ENCODE data around the gene ZBED2. TPM values are rescaled to one million over a fixed set of nuclear protein-coding genes. Genes with fewer than 3 reads are reported as not detected.

ZBED2 gene
- total RNA-seq, 1 experiment from 2014 or later, result 0.07 TPM

DNA sequence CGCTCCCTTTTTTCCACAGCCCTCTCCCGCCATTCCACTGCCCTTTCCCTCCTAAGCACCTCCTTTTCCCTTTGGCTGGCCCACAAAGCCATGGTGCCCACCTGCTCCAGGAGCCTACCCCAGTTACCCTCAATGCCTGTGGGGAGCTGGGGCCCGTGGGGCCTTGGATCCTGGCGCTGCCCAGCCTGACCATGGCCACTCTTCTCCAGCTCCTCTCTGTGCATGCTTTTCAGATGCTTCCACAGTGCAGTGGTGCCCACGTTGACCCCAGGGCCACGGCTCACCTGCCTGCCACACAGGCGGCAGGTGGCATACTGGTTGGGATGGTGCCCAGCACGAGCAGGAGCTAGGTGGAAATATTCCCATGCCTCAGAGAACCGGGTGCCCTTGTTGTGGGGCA lies 1.5 kb downstream of the ZBED2 start:
- no peak overlapping the region for H3K4me3 Mint-ChIP-seq
- H3K27me3 Mint-ChIP-seq (ENCODE audit: low read depth), result peaks cover 3% of the 10 kb centered on the region; the same call in 1 of the 2 replicates
- H3K36me3 Mint-ChIP-seq, result no peaks in the 10 kb centered on the region
- DNase-seq (ENCODE audit: low spot score) (no peak), ATAC-seq (no peak)
- TF ChIP-seq, protein P1, sequence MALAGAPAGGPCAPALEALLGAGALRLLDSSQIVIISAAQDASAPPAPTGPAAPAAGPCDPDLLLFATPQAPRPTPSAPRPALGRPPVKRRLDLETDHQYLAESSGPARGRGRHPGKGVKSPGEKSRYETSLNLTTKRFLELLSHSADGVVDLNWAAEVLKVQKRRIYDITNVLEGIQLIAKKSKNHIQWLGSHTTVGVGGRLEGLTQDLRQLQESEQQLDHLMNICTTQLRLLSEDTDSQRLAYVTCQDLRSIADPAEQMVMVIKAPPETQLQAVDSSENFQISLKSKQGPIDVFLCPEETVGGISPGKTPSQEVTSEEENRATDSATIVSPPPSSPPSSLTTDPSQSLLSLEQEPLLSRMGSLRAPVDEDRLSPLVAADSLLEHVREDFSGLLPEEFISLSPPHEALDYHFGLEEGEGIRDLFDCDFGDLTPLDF (CRISPR knock-in tag; IDR thresholded peaks at IDR 0.05), result no peak
- TF ChIP-seq, protein P2, sequence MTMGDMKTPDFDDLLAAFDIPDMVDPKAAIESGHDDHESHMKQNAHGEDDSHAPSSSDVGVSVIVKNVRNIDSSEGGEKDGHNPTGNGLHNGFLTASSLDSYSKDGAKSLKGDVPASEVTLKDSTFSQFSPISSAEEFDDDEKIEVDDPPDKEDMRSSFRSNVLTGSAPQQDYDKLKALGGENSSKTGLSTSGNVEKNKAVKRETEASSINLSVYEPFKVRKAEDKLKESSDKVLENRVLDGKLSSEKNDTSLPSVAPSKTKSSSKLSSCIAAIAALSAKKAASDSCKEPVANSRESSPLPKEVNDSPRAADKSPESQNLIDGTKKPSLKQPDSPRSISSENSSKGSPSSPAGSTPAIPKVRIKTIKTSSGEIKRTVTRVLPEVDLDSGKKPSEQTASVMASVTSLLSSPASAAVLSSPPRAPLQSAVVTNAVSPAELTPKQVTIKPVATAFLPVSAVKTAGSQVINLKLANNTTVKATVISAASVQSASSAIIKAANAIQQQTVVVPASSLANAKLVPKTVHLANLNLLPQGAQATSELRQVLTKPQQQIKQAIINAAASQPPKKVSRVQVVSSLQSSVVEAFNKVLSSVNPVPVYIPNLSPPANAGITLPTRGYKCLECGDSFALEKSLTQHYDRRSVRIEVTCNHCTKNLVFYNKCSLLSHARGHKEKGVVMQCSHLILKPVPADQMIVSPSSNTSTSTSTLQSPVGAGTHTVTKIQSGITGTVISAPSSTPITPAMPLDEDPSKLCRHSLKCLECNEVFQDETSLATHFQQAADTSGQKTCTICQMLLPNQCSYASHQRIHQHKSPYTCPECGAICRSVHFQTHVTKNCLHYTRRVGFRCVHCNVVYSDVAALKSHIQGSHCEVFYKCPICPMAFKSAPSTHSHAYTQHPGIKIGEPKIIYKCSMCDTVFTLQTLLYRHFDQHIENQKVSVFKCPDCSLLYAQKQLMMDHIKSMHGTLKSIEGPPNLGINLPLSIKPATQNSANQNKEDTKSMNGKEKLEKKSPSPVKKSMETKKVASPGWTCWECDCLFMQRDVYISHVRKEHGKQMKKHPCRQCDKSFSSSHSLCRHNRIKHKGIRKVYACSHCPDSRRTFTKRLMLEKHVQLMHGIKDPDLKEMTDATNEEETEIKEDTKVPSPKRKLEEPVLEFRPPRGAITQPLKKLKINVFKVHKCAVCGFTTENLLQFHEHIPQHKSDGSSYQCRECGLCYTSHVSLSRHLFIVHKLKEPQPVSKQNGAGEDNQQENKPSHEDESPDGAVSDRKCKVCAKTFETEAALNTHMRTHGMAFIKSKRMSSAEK (CRISPR knock-in tag; IDR thresholded peaks at IDR 0.05; ENCODE audit: borderline replicate concordance), result no peak
- TF ChIP-seq FOXK1 (CRISPR knock-in tag; IDR thresholded peaks at IDR 0.05), result no peak
- TF ChIP-seq, protein P3, sequence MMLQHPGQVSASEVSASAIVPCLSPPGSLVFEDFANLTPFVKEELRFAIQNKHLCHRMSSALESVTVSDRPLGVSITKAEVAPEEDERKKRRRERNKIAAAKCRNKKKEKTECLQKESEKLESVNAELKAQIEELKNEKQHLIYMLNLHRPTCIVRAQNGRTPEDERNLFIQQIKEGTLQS (CRISPR knock-in tag; conservative IDR thresholded peaks at IDR 0.05), result no peak
- TF ChIP-seq, protein P4, sequence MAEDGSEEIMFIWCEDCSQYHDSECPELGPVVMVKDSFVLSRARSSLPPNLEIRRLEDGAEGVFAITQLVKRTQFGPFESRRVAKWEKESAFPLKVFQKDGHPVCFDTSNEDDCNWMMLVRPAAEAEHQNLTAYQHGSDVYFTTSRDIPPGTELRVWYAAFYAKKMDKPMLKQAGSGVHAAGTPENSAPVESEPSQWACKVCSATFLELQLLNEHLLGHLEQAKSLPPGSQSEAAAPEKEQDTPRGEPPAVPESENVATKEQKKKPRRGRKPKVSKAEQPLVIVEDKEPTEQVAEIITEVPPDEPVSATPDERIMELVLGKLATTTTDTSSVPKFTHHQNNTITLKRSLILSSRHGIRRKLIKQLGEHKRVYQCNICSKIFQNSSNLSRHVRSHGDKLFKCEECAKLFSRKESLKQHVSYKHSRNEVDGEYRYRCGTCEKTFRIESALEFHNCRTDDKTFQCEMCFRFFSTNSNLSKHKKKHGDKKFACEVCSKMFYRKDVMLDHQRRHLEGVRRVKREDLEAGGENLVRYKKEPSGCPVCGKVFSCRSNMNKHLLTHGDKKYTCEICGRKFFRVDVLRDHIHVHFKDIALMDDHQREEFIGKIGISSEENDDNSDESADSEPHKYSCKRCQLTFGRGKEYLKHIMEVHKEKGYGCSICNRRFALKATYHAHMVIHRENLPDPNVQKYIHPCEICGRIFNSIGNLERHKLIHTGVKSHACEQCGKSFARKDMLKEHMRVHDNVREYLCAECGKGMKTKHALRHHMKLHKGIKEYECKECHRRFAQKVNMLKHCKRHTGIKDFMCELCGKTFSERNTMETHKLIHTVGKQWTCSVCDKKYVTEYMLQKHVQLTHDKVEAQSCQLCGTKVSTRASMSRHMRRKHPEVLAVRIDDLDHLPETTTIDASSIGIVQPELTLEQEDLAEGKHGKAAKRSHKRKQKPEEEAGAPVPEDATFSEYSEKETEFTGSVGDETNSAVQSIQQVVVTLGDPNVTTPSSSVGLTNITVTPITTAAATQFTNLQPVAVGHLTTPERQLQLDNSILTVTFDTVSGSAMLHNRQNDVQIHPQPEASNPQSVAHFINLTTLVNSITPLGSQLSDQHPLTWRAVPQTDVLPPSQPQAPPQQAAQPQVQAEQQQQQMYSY (CRISPR knock-in tag; IDR thresholded peaks at IDR 0.05), result no peak
- TF ChIP-seq, protein P5, sequence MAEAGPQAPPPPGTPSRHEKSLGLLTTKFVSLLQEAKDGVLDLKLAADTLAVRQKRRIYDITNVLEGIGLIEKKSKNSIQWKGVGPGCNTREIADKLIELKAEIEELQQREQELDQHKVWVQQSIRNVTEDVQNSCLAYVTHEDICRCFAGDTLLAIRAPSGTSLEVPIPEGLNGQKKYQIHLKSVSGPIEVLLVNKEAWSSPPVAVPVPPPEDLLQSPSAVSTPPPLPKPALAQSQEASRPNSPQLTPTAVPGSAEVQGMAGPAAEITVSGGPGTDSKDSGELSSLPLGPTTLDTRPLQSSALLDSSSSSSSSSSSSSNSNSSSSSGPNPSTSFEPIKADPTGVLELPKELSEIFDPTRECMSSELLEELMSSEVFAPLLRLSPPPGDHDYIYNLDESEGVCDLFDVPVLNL (CRISPR knock-in tag; IDR thresholded peaks at IDR 0.05; ENCODE audit: borderline replicate concordance, low read depth), result no peak
- ChIA-PET POLR2A (no interaction called here), CTCF (no interaction called here)
- H3K27ac Mint-ChIP-seq, result no peak overlapping the region
- H3K9me3 Mint-ChIP-seq, result no peaks in the 10 kb centered on the region
- H3K4me1 Mint-ChIP-seq, result 0 out of 2 replicates have a peak, but pooled peaks cover 5% of the 10 kb centered on the region

DNA sequence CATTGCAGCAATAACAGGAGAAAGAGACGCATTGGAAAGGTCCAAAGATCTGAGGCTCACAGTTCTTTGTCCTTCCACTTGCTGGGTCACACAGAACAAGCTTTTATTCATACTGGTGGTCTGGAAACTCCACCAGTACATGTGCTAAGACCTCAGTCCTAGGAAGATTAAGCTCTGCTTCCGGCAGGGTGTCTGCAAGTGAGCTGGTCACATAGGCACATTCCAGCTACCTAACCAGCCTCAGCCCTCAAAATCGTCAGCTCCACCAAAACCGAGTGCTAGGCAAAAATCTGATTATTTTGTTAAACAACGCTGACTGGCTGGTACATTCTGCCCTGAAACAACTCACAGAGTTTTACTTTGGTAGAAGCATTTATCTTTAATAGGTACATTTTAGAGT lies 2.2 kb downstream of the ZBED2 start:
- Mint-ChIP-seq H3K4me3 (no peak overlapping the region), H3K9me3 (peaks cover 6% of the 10 kb centered on the region), H3K36me3 (no peaks in the 10 kb centered on the region), H3K4me1 (0 out of 2 replicates have a peak, but pooled peaks cover 5% of the 10 kb centered on the region), H3K27me3 (ENCODE audit: low read depth) (peaks cover 3% of the 10 kb centered on the region; the same call in 1 of the 2 replicates), H3K27ac (no peak overlapping the region)
- no peak for DNase-seq (ENCODE audit: low spot score)
- POLR2A ChIA-PET, result no interaction called here
- TF ChIP-seq GABPB1 (CRISPR knock-in tag; IDR thresholded peaks at IDR 0.05) (no peak), KAT7 (CRISPR knock-in tag; IDR thresholded peaks at IDR 0.05; ENCODE audit: borderline replicate concordance) (no peak), TP53 (CRISPR knock-in tag; IDR thresholded peaks at IDR 0.05) (no peak), RELA (CRISPR knock-in tag; IDR thresholded peaks at IDR 0.05; ENCODE audit: borderline replicate concordance) (no peak), OVOL2 (CRISPR knock-in tag; IDR thresholded peaks at IDR 0.05; ENCODE audit: borderline replicate concordance) (no peak), ZNF396 (CRISPR knock-in tag; IDR thresholded peaks at IDR 0.05; ENCODE audit: borderline replicate concordance) (no peak), HMGA2 (CRISPR knock-in tag; IDR thresholded peaks at IDR 0.05) (no peak)
- TF ChIP-seq, protein P5 (CRISPR knock-in tag; IDR thresholded peaks at IDR 0.05; ENCODE audit: borderline replicate concordance, low read depth), result no peak
- TF ChIP-seq, protein P6, sequence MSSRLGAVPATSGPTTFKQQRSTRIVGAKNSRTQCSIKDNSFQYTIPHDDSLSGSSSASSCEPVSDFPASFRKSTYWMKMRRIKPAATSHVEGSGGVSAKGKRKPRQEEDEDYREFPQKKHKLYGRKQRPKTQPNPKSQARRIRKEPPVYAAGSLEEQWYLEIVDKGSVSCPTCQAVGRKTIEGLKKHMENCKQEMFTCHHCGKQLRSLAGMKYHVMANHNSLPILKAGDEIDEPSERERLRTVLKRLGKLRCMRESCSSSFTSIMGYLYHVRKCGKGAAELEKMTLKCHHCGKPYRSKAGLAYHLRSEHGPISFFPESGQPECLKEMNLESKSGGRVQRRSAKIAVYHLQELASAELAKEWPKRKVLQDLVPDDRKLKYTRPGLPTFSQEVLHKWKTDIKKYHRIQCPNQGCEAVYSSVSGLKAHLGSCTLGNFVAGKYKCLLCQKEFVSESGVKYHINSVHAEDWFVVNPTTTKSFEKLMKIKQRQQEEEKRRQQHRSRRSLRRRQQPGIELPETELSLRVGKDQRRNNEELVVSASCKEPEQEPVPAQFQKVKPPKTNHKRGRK (CRISPR knock-in tag; IDR thresholded peaks at IDR 0.05; ENCODE audit: borderline replicate concordance), result no peak
- CTCF ChIA-PET, result interaction anchor here (0.9 kb wide), 1 partner anchor 98 kb away, joined by 4 read pairs; no protein-coding TSS in a partner anchor
- ATAC-seq, result no peak

Data from WTC11 (cell line).